ENCODE data around the gene MSX1. TPM values are rescaled to one million over a fixed set of nuclear protein-coding genes. Genes with fewer than 3 reads are reported as not detected.

The MSX1 gene
- total RNA-seq, 1 donor from 2014 or later, result 1.6 TPM

DNA sequence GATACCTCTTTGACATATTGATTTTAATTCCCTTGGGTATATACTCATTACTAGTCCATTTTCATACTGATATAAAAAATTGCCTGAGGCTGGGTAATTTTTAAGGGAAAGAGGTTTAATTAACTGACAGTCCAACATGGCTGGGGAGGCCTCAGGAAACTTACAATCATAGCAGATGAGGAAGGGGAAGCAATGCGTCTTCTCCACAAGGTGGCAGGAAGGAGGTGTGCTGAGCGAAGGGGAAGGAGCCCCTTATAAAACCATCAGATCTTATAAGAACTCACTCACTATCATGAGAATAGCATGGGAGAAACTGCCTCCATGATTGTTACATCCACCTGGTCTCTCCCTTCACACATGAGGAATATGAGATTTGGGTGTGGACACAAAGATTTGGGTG is 42.4 kb downstream of the MSX1 start:
- TF ChIP-seq, protein P1, sequence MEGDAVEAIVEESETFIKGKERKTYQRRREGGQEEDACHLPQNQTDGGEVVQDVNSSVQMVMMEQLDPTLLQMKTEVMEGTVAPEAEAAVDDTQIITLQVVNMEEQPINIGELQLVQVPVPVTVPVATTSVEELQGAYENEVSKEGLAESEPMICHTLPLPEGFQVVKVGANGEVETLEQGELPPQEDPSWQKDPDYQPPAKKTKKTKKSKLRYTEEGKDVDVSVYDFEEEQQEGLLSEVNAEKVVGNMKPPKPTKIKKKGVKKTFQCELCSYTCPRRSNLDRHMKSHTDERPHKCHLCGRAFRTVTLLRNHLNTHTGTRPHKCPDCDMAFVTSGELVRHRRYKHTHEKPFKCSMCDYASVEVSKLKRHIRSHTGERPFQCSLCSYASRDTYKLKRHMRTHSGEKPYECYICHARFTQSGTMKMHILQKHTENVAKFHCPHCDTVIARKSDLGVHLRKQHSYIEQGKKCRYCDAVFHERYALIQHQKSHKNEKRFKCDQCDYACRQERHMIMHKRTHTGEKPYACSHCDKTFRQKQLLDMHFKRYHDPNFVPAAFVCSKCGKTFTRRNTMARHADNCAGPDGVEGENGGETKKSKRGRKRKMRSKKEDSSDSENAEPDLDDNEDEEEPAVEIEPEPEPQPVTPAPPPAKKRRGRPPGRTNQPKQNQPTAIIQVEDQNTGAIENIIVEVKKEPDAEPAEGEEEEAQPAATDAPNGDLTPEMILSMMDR (conservative IDR thresholded peaks at IDR 0.05; ENCODE audit: low read depth, low read length), result no peak
- H3K4me3 ChIP-seq (ENCODE audit: low read depth, low read length), result no peak overlapping the region
- no peak for DNase-seq (ENCODE audit: low read depth)

DNA sequence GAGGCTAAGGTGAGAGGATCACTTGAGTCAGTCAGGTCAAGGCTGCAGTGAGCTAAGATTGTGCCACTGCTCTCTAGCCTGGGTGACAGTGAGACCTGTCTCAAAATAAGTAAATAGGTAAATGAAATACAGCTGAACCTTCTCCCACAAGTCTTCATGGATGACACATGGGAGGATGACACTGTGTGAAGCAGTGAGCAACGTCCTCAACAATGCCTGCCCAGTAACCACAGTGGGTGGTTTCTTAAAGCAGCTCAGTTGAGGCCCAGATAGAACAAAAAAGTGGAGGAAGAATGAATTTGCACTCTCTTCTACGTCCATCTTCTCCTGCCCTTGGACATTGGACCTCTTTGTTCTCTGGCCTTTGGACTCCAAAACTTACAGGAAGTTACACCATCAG is 52.7 kb downstream of the MSX1 start:
- no peak for DNase-seq (ENCODE audit: low read depth)
- TF ChIP-seq, protein P1 (conservative IDR thresholded peaks at IDR 0.05; ENCODE audit: low read depth, low read length), result no peak
- no peak overlapping the region for H3K4me3 ChIP-seq (ENCODE audit: low read depth, low read length)

DNA sequence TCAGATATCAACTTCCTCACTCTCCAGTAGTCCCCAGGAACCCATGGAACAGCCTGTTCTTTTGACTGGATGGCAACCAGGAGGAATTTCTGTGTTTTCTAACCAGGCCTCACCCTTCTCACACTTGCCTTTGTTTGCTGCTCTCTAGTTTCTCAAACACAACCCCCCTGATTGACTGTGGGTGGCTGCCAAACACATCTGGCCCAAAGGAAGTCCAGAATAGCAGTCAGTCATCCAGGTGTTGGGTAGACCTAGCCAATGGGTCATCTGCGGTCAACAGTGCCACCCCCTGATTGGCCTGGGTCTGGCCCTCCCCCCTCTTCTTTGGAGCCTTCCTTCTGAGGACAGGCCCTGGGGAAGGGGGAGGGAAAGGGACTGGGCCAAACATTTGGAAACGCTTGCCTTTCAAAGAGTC is 53.7 kb downstream of the MSX1 start:
- DNase-seq (ENCODE audit: low read depth), result no peak
- H3K4me3 ChIP-seq (ENCODE audit: low read depth, low read length), result no peak overlapping the region
- TF ChIP-seq, protein P1 (conservative IDR thresholded peaks at IDR 0.05; ENCODE audit: low read depth, low read length), result no peak

Other genes starting within 250 kb of the MSX1 start
- 8.1 and 13.1 TPM in 2 replicates for gene CYTL1, start 159.8 kb downstream of the MSX1 start, total RNA-seq
- 3.7 and 4.2 TPM in 2 replicates for gene STK32B, start 191.8 kb downstream of the MSX1 start, total RNA-seq

Measured in epithelial cell of proximal tubule (primary cell).